Hematopoietic multipotent progenitor cell treated with erythropoietin and hydrocortisone succinate and interleukin-3 and kit ligand, for 6 days (in vitro differentiated cells): Measurements from ENCODE around the gene ATL2.
"Not testable (repeated sequence)": the region's sequence is repeated elsewhere in the genome, so short reads cannot be mapped to it uniquely, and the experiment has no call there.

Source experiments
- DNase-seq: peaks from one replicate; pipeline ENCODE4 v3.0.0-alpha.2; 2015

Gene ATL2

GRCh38 chr2:38377050-38377828, at the start of gene ATL2:
ATL2 (minus strand) TSS chr2:38377273; CDS start chr2:38377260, 13 bp downstream.
- DNase-seq: peak; percentile 97

GRCh38 chr2:38423763-38424162, 46.7 kb upstream of the ATL2 start:
- DNase-seq: no peak

- DNase-seq: no peak
Measured at GRCh38 chr2:38421274-38422056, 44.4 kb upstream of the ATL2 start.

- DNase-seq: no peak
Measured at GRCh38 chr2:38419499-38419898, 42.4 kb upstream of the ATL2 start.

GRCh38 chr2:38418735-38419134, 41.7 kb upstream of the ATL2 start:
- DNase-seq: no peak

GRCh38 chr2:38417745-38418689, 40.9 kb upstream of the ATL2 start:
- DNase-seq: no peak

- DNase-seq: no peak
Measured at GRCh38 chr2:38416296-38417036, 39.4 kb upstream of the ATL2 start.

GRCh38 chr2:38415728-38416291, 38.7 kb upstream of the ATL2 start:
- no peak for DNase-seq

GRCh38 chr2:38415023-38415422, 38.0 kb upstream of the ATL2 start:
- DNase-seq: no peak

- not testable (repeated sequence) for DNase-seq
Measured at GRCh38 chr2:38412235-38412871, 35.3 kb upstream of the ATL2 start.

GRCh38 chr2:38409156-38410102, 32.4 kb upstream of the ATL2 start:
- no peak for DNase-seq

GRCh38 chr2:38407111-38407682, 30.1 kb upstream of the ATL2 start:
- DNase-seq: no peak

- no peak for DNase-seq
Measured at GRCh38 chr2:38406597-38407110, 29.6 kb upstream of the ATL2 start.

- no peak for DNase-seq
Measured at GRCh38 chr2:38405917-38406596, 29.0 kb upstream of the ATL2 start.

- no peak for DNase-seq
Measured at GRCh38 chr2:38400513-38400912, 23.4 kb upstream of the ATL2 start.

GRCh38 chr2:38398739-38399138, 21.7 kb upstream of the ATL2 start:
- no peak for DNase-seq

- DNase-seq: peak; percentile 40
Measured at GRCh38 chr2:38394903-38395341, 17.8 kb upstream of the ATL2 start.

- no peak for DNase-seq
Measured at GRCh38 chr2:38394041-38394440, 17.0 kb upstream of the ATL2 start.

GRCh38 chr2:38390947-38391346, 13.9 kb upstream of the ATL2 start:
- no peak for DNase-seq
